ENCODE data around the gene CCDC177. TPM values are rescaled to one million over a fixed set of nuclear protein-coding genes. Genes with fewer than 3 reads are reported as not detected.

The CCDC177 gene
- total and polyA plus RNA-seq, 2 of the 8 experiments (the other 6 are each of a cell fraction or from before 2014, with no cell fraction given): 0.62 to 2.8 TPM

DNA sequence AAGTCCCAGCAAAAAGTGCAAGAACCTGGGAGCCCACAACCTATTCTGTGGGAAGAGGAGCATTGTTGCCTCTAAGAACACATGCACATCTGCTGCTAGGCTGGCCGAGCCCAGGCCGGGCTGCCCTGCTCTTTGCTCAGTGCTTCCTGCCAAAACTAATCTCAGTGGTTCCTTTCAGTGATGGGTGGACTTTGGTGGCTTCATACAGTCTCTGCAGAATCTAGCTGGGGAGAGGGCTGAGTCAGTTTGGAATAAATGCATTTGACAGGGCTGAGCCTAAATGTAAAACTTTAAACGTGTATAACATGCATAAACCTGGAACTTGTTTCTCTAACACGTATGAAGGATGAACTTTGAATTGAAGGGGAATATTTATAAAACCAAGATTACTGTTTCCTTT lies 44.6 kb downstream of the CCDC177 start (continued):
- TF ChIP-seq EGR1 (IDR thresholded peaks at IDR 0.05; ENCODE audit: borderline replicate concordance, low read depth, low read length): no peak
